GM12878 (cell line): ENCODE results near the gene ANAPC5. TPM values are rescaled to one million over a fixed set of nuclear protein-coding genes. Genes with fewer than 3 reads are reported as not detected.

ENCODE experiments used
- ATAC-seq: fragments of 200-7000 bp; cut with Tn5 transposase; 3 replicates; pipeline ENCODE4 v1.9.1; 2020; ENCODE audit warnings: mild to moderate bottlenecking, moderate library complexity
- BruUV-seq: library from RNA; stranded (reverse); fragments of 400-500 nt; replicated peaks from 2 replicates; lab custom pipeline; 2021; lab: Mats Ljungman, UMichigan
- CTCF ChIA-PET: fragments of 300-600 bp; sonication (Branson Sonifier 250); formaldehyde crosslinking; extraction: SDS; loops from one replicate; lab custom pipeline; 2021; ENCODE audit warnings: inconsistent platforms; lab: Yijun Ruan, JAX
- POLR2A ChIA-PET: fragments of 350-600 bp; formaldehyde crosslinking; extraction: SDS; loops from one replicate; lab custom pipeline; 2021; ENCODE audit warnings: inconsistent platforms; lab: Charles Lee
- RAD21 ChIA-PET: fragments of 300-600 bp; sonication (Branson Sonifier 250); formaldehyde crosslinking; loops from one replicate; lab custom pipeline; 2023; ENCODE audit warnings: antibody characterized with exemption; ENCODE audit not compliant: unreplicated experiment; lab: Charles Lee
- SMC1A ChIA-PET: fragments of 300-600 bp; sonication (Branson Sonifier 250); formaldehyde crosslinking; loops from one replicate; lab custom pipeline; 2023; ENCODE audit not compliant: unreplicated experiment, uncharacterized antibody; lab: Charles Lee
- DNase-seq: peaks from one replicate; pipeline ENCODE4 v3.0.0-alpha.2; 2011; ENCODE audit warnings: low read depth, low spot score
- FAIRE-seq: peaks from 3 replicates; lab custom pipeline; 2011; peaks lifted over from hg19 to GRCh38; lab: Jason Lieb, UNC
- H2AFZ ChIP-seq: 2 replicates; pipeline ENCODE4 v1.6.0; 2011; ENCODE audit warnings: low read depth, low read length, control low read depth; ENCODE audit not compliant: control insufficient read depth
- H3K27ac ChIP-seq: 2 replicates; pipeline ENCODE4 v1.5.1; 2011; ENCODE audit warnings: control low read depth; ENCODE audit not compliant: control insufficient read depth, insufficient read depth
- H3K27me3 ChIP-seq, 2 experiments: replicated peaks in 1 of 2; 2 replicates each; pipeline versions ENCODE4 v1.6.0 to v1.6.1; 2011; ENCODE audit warnings: low read length in 1 of 2; ENCODE audit not compliant: control insufficient read depth in 2 of 2, insufficient read depth in 2 of 2
- H3K36me3 ChIP-seq, 2 experiments: 2 replicates each; pipeline ENCODE4 v1.5.1; 2011; ENCODE audit warnings: low read length in 1 of 2; ENCODE audit not compliant: control insufficient read depth in 2 of 2, insufficient read depth in 2 of 2
- H3K4me1 ChIP-seq: 2 replicates; pipeline ENCODE4 v1.6.1; 2011; ENCODE audit warnings: mild to moderate bottlenecking, low read length, moderate library complexity, mixed read lengths; ENCODE audit not compliant: control insufficient read depth, insufficient read depth
- H3K4me2 ChIP-seq: 2 replicates; pipeline ENCODE4 v1.6.0; 2011; ENCODE audit warnings: control low read depth; ENCODE audit not compliant: control insufficient read depth, insufficient read depth
- H3K4me3 ChIP-seq: fragments of 200-600 bp; sonication (generic); 2 replicates; pipeline ENCODE4 v1.5.1; 2016
- H3K79me2 ChIP-seq: 2 replicates; pipeline ENCODE4 v1.6.0; 2011; ENCODE audit warnings: low read length; ENCODE audit not compliant: control insufficient read depth, insufficient read depth
- H3K9ac ChIP-seq: 2 replicates; pipeline ENCODE4 v1.8.0; 2011; ENCODE audit warnings: low read length, control low read depth, mixed read lengths; ENCODE audit not compliant: control insufficient read depth, insufficient read depth
- H3K9me3 ChIP-seq: replicated peaks from 3 replicates; pipeline ENCODE4 v1.5.1; 2011; ENCODE audit warnings: mild to moderate bottlenecking, low read length; ENCODE audit not compliant: control insufficient read depth, insufficient read depth
- H4K20me1 ChIP-seq: 2 replicates; pipeline ENCODE4 v1.6.0; 2011; ENCODE audit not compliant: control insufficient read depth, insufficient read depth
- BHLHE40 ChIP-seq, 2 experiments: fragments of 450-650 bp in 1 of 2; IDR thresholded peaks; 2 replicates each; pipeline ENCODE4 v1.6.1; 2011 to 2017; ENCODE audit warnings: low read depth in 2 of 2, borderline replicate concordance in 1 of 2, improper control_type of control experiment in 1 of 2, low read length in 1 of 2, mild to moderate bottlenecking in 1 of 2
- JUND ChIP-seq: IDR thresholded peaks from 2 replicates; pipeline ENCODE4 v1.6.1; 2012; ENCODE audit warnings: low read depth, mild to moderate bottlenecking, low read length, improper control_type of control experiment, moderate library complexity
- POLR2AphosphoS2 ChIP-seq: IDR thresholded peaks from 2 replicates; pipeline ENCODE4 v1.6.1; 2011; ENCODE audit warnings: low read depth, mild to moderate bottlenecking, low read length, improper control_type of control experiment, moderate library complexity
- SMC3 ChIP-seq: IDR thresholded peaks from 2 replicates; pipeline ENCODE4 v1.6.1; 2011; ENCODE audit warnings: low read length, improper control_type of control experiment, borderline replicate concordance
- STAT1 ChIP-seq: fragments of 450-650 bp; conservative IDR thresholded peaks from 2 replicates; pipeline ENCODE4 v1.6.1; 2014; ENCODE audit warnings: antibody characterized with exemption, mild to moderate bottlenecking
- ZBED1 ChIP-seq: IDR thresholded peaks from 2 replicates; pipeline ENCODE4 v1.6.1; 2016; ENCODE audit warnings: borderline replicate concordance
- ZNF217 ChIP-seq: fragments of 450-650 bp; IDR thresholded peaks from 2 replicates; pipeline ENCODE4 v1.6.1; 2017; ENCODE audit warnings: antibody characterized with exemption, mild to moderate bottlenecking
- WGBS: methylation state at CpG from one replicate; pipeline ENCODE4 v1.1.6; 2016; ENCODE audit warnings: low lambda C conversion rate; ENCODE audit not compliant: insufficient replicate concordance, insufficient coverage; ENCODE audit errors: missing lambda C conversion rate; 5-methylcytosine and 5-hydroxymethylcytosine counted together
- in situ Hi-C: fragments of 300-500 bp; cut with MboI; formaldehyde crosslinking; loops from 9 replicates; pipeline ENCODE4 v1.14.3; 2018; ENCODE audit warnings: mixed read lengths
- intact Hi-C: fragments of 100-400 bp; cut with micrococcal nuclease; formaldehyde crosslinking; loops from one replicate; pipeline ENCODE4 v1.14.2; 2022; ENCODE audit not compliant: unreplicated experiment
- polyA plus RNA-seq, 11 experiments: library from polyadenylated mRNA; depleted of rRNA in 4 of 11; unstranded in 6 of 11; stranded (reverse) in 5 of 11; fragments of >200 nt; fragmentation: Nextera tagmentation in 4 of 11; fragmentation: Illumina TruSeq in 1 of 11; extraction: Ambion mirVana in 4 of 11; extraction: Trizol in 1 of 11; gene quantifications; 1 replicate in 1 of 11; 2 replicates in 10 of 11; pipeline versions ENCODE4 v1.2.1 to v1.2.3, GENCODE V29; 2011 to 2016; ENCODE audit warnings: inconsistent platforms in 2 of 11, missing spikeins in 2 of 11, low read depth in 1 of 11
- total RNA-seq, 4 experiments: library from RNA; depleted of rRNA in 3 of 4; stranded (reverse); fragments of >200 nt in 3 of 4; fragmentation: Illumina TruSeq in 1 of 4; extraction: Trizol in 1 of 4; gene quantifications; 2 replicates each; pipeline versions ENCODE4 v1.2.1 to v1.2.3, GENCODE V29; 2013 to 2021
- TF ChIP-seq, protein P1 (sequence below): IDR thresholded peaks from 2 replicates; pipeline ENCODE4 v1.6.1; 2011; ENCODE audit warnings: low read depth, low read length, improper control_type of control experiment, borderline replicate concordance
- TF ChIP-seq, protein P2 (sequence below): IDR thresholded peaks from 2 replicates; pipeline ENCODE4 v1.6.1; 2011; ENCODE audit warnings: mild to moderate bottlenecking, low read depth, low read length, moderate library complexity; ENCODE audit not compliant: insufficient replicate concordance
- TF ChIP-seq, protein P3 (sequence below): IDR thresholded peaks from 2 replicates; pipeline ENCODE4 v1.6.1; 2011; ENCODE audit warnings: borderline replicate concordance, low read depth, mild to moderate bottlenecking, moderate library complexity, low read length; ENCODE audit not compliant: insufficient read depth, poor library complexity, severe bottlenecking

The ANAPC5 gene
- total and polyA plus RNA-seq, 10 of the 15 experiments (the other 5 are each of a cell fraction or from before 2014, with no cell fraction given): 102 to 227 (median 166) TPM

GRCh38 chr12:121371404-121371803 is 19.2 kb upstream of the ANAPC5 start:
- ChIA-PET POLR2A (interaction anchor here (0.7 kb wide), 1 partner anchor 1105 kb away, joined by 3 read pairs; no protein-coding TSS in a partner anchor), SMC1A (no interaction called here), CTCF (interaction anchor here (0.9 kb wide), 1 partner anchor 72 kb away, joined by 3 read pairs; no protein-coding TSS in a partner anchor), RAD21 (interaction anchor here (0.7 kb wide), 1 partner anchor 1495 kb away, joined by 3 read pairs; no protein-coding TSS in a partner anchor)
- H3K9ac ChIP-seq: no peak overlapping the region
- ATAC-seq: no peak
- H3K27ac ChIP-seq: no peak overlapping the region
- in situ Hi-C loops (no loop called here), intact Hi-C loops (no loop called here)
- FAIRE-seq: no peak
- no peak overlapping the region for H3K4me2 ChIP-seq
- no peak overlapping the region for H2AFZ ChIP-seq
- H3K4me1 ChIP-seq: no peaks in the 10 kb centered on the region
- H3K36me3 ChIP-seq: no peaks in the 10 kb centered on the region
- no peaks in the 10 kb centered on the region for H3K9me3 ChIP-seq
- no peaks in the 10 kb centered on the region for H3K27me3 ChIP-seq
- TF ChIP-seq, protein P1, sequence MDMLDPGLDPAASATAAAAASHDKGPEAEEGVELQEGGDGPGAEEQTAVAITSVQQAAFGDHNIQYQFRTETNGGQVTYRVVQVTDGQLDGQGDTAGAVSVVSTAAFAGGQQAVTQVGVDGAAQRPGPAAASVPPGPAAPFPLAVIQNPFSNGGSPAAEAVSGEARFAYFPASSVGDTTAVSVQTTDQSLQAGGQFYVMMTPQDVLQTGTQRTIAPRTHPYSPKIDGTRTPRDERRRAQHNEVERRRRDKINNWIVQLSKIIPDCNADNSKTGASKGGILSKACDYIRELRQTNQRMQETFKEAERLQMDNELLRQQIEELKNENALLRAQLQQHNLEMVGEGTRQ: no peak
- TF ChIP-seq POLR2AphosphoS2: no peak
- TF ChIP-seq, protein P2, sequence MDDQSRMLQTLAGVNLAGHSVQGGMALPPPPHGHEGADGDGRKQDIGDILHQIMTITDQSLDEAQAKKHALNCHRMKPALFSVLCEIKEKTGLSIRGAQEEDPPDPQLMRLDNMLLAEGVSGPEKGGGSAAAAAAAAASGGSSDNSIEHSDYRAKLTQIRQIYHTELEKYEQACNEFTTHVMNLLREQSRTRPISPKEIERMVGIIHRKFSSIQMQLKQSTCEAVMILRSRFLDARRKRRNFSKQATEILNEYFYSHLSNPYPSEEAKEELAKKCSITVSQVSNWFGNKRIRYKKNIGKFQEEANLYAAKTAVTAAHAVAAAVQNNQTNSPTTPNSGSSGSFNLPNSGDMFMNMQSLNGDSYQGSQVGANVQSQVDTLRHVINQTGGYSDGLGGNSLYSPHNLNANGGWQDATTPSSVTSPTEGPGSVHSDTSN: no peak
- no peak for TF ChIP-seq ZBED1
- no peak for TF ChIP-seq STAT1
- no peak for TF ChIP-seq SMC3
- no peak for TF ChIP-seq BHLHE40 (IDR thresholded peaks at IDR 0.05; ENCODE audit: borderline replicate concordance in 1 of 2, low read depth in 2 of 2, low read length in 1 of 2)
- no peak for TF ChIP-seq JUND
- TF ChIP-seq, protein P3, sequence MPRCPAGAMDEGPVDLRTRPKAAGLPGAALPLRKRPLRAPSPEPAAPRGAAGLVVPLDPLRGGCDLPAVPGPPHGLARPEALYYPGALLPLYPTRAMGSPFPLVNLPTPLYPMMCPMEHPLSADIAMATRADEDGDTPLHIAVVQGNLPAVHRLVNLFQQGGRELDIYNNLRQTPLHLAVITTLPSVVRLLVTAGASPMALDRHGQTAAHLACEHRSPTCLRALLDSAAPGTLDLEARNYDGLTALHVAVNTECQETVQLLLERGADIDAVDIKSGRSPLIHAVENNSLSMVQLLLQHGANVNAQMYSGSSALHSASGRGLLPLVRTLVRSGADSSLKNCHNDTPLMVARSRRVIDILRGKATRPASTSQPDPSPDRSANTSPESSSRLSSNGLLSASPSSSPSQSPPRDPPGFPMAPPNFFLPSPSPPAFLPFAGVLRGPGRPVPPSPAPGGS: no peak
- TF ChIP-seq ZNF217: no peak
- H3K4me3 ChIP-seq: no peak overlapping the region
- no TSS peak for BruUV-seq
- WGBS: 47% methylated on average over 6 of the region's 6 CpGs
- no peak for DNase-seq
- no peaks in the 10 kb centered on the region for H3K79me2 ChIP-seq
- H4K20me1 ChIP-seq: no peaks in the 10 kb centered on the region
